HepG2 (cell line): ENCODE results near the gene CCNF. TPM values are rescaled to one million over a fixed set of nuclear protein-coding genes. Genes with fewer than 3 reads are reported as not detected.
A peak's percentile ranks its signal among the peaks of the same experiment; 100 is the strongest.

ENCODE experiments used
- AHDC1 ChIP-seq: sonication (generic); formaldehyde crosslinking; IDR thresholded peaks from 2 replicates; pipeline ENCODE4 v1.5.1; 2020; ENCODE audit warnings: mild to moderate bottlenecking, missing genetic modification reagents, borderline replicate concordance
- ATF7-NPFF ChIP-seq: sonication (generic); formaldehyde crosslinking; IDR thresholded peaks from 2 replicates; pipeline ENCODE4 v1.8.1; 2023; ENCODE audit warnings: mild to moderate bottlenecking, low read depth, missing genetic modification reagents, moderate library complexity
- HOXA9 ChIP-seq: sonication (generic); formaldehyde crosslinking; IDR thresholded peaks from 2 replicates; pipeline ENCODE4 v1.8.1; 2022; ENCODE audit warnings: missing genetic modification reagents, mild to moderate bottlenecking, moderate library complexity, borderline replicate concordance
- IRF1 ChIP-seq: sonication (generic); formaldehyde crosslinking; IDR thresholded peaks from 2 replicates; pipeline ENCODE4 v1.4.0; 2020; ENCODE audit warnings: low read depth, mild to moderate bottlenecking, missing genetic modification reagents
- KDM6A ChIP-seq: IDR thresholded peaks from 2 replicates; pipeline ENCODE4 v1.6.1; 2016; ENCODE audit warnings: low read depth
- KLF6 ChIP-seq: IDR thresholded peaks from 2 replicates; pipeline ENCODE4 v1.8.0; 2016; ENCODE audit warnings: missing biosample characterization, missing genetic modification reagents
- MYC ChIP-seq: sonication (generic); formaldehyde crosslinking; IDR thresholded peaks from 2 replicates; pipeline ENCODE4 v1.9.0; 2021; ENCODE audit warnings: missing genetic modification reagents, borderline replicate concordance
- NR2F1 ChIP-seq, 2 experiments: fragments of 450-650 bp in 1 of 2; formaldehyde crosslinking in 1 of 2; IDR thresholded peaks; 2 replicates each; pipeline versions ENCODE4 v1.5.0 to v1.6.1; 2016 to 2020; ENCODE audit warnings: mild to moderate bottlenecking in 1 of 2, missing compliant biosample characterization in 1 of 2, missing genetic modification reagents in 1 of 2, moderate library complexity in 1 of 2
- SMYD3 ChIP-seq: sonication (generic); formaldehyde crosslinking; IDR thresholded peaks from 2 replicates; pipeline ENCODE4 v1.8.1; 2023; ENCODE audit warnings: mild to moderate bottlenecking, missing genetic modification reagents
- ZBTB4 ChIP-seq: sonication (generic); formaldehyde crosslinking; IDR thresholded peaks from 2 replicates; pipeline ENCODE4 v1.4.0; 2020; ENCODE audit warnings: missing genetic modification reagents, mild to moderate bottlenecking, borderline replicate concordance
- ZFP41 ChIP-seq: sonication (generic); formaldehyde crosslinking; IDR thresholded peaks from 2 replicates; pipeline ENCODE4 v1.4.0; 2020; ENCODE audit warnings: mild to moderate bottlenecking, missing genetic modification reagents, borderline replicate concordance
- ZFX ChIP-seq: sonication (generic); formaldehyde crosslinking; IDR thresholded peaks from 2 replicates; pipeline ENCODE4 v1.4.0; 2020; ENCODE audit warnings: mild to moderate bottlenecking, low read depth, missing genetic modification reagents, moderate library complexity
- ZMYM2 ChIP-seq: sonication (generic); formaldehyde crosslinking; IDR thresholded peaks from 2 replicates; pipeline ENCODE4 v1.8.0; 2022; ENCODE audit warnings: mild to moderate bottlenecking, missing genetic modification reagents
- ZNF160 ChIP-seq: sonication (generic); formaldehyde crosslinking; IDR thresholded peaks from 2 replicates; pipeline ENCODE4 v1.8.0; 2022; ENCODE audit warnings: mild to moderate bottlenecking, inconsistent platforms, missing genetic modification reagents
- ZNF850 ChIP-seq: sonication (generic); formaldehyde crosslinking; conservative IDR thresholded peaks from 2 replicates; pipeline ENCODE4 v1.9.0; 2021; ENCODE audit warnings: mild to moderate bottlenecking, missing genetic modification reagents
- polyA plus RNA-seq, 8 experiments: library from polyadenylated mRNA; depleted of rRNA in 3 of 8; stranded (reverse) in 7 of 8; unstranded in 1 of 8; fragments of >200 nt; fragmentation: Illumina TruSeq in 4 of 8; extraction: Trizol in 4 of 8; gene quantifications; 2 replicates each; pipeline versions ENCODE4 v1.2.1 to v1.2.3, GENCODE V29; 2011 to 2016; ENCODE audit warnings: low read depth in 4 of 8, missing spikeins in 1 of 8, mixed read lengths in 1 of 8; ENCODE audit not compliant: insufficient read depth in 1 of 8
- total RNA-seq, 5 experiments: library from RNA; depleted of rRNA; stranded (reverse); fragments of >200 nt; fragmentation: Illumina TruSeq; extraction: Trizol; gene quantifications; 2 replicates each; pipeline ENCODE4 v1.2.3, GENCODE V29; 2016; ENCODE audit warnings: low read depth in 1 of 5
- TF ChIP-seq, protein P1 (sequence below): sonication (generic); formaldehyde crosslinking; IDR thresholded peaks from 2 replicates; pipeline ENCODE4 v1.5.1; 2020; ENCODE audit warnings: missing genetic modification reagents, mild to moderate bottlenecking, borderline replicate concordance

Gene CCNF
- total and polyA plus RNA-seq, 2 of the 13 experiments (the other 11 are each of a cell fraction or from before 2014, with no cell fraction given), result 6.4 to 22.8 TPM

GRCh38 chr16:2475413-2476344, 46.4 kb downstream of the CCNF start (continued):
- no peak for TF ChIP-seq AHDC1 (CRISPR knock-in tag)
- TF ChIP-seq ZBTB4 (CRISPR knock-in tag), result no peak
- TF ChIP-seq ZNF160 (CRISPR knock-in tag), result no peak
- TF ChIP-seq NR2F1 (CRISPR knock-in tag; IDR thresholded peaks at IDR 0.05), result no peak
- TF ChIP-seq IRF1, result no peak
- TF ChIP-seq KDM6A (CRISPR knock-in tag), result no peak
- TF ChIP-seq KLF6, result no peak
- TF ChIP-seq ZNF850 (CRISPR knock-in tag), result no peak
- no peak for TF ChIP-seq ZFP41 (CRISPR knock-in tag)
- TF ChIP-seq SMYD3 (CRISPR knock-in tag), result no peak
- no peak; the same call in 1 of the 2 replicates for TF ChIP-seq ATF7-NPFF (CRISPR knock-in tag)
- no peak for TF ChIP-seq HOXA9 (CRISPR knock-in tag)
- TF ChIP-seq, protein P1, sequence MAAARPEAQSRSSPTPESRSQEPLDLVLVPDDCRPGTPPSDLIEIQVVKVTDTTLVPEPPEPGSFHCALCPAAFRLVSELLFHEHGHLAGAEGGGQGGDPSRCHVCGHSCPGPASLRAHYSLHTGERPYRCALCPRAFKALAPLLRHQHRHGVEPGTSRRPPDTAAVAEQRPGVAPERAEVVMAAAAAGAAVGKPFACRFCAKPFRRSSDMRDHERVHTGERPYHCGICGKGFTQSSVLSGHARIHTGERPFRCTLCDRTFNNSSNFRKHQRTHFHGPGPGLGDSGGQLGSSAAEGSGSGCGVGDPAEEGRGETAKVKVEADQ (CRISPR knock-in tag), result no peak
- TF ChIP-seq MYC (CRISPR knock-in tag), result peak; percentile 10; the same call in 1 of the 2 replicates
- peak; percentile 44 for TF ChIP-seq ZFX
- no peak for TF ChIP-seq ZMYM2 (CRISPR knock-in tag)
